Prostate gland (tissue), 2 donors: ENCODE results near the gene RUNX2.

Experiments
- POLR2A ChIP-seq: fragments of 450-650 bp; IDR thresholded peaks from one replicate; pipeline ENCODE4 v1.6.1; 2016; ENCODE audit warnings: antibody characterized with exemption, mild to moderate bottlenecking
- TF ChIP-seq, protein P1 (sequence below), 4 experiments: fragments of 200-600 bp in 2 of 4; fragments of 450-650 bp in 2 of 4; sonication (generic) in 2 of 4; IDR thresholded peaks; 1 replicate in 3 of 4; 2 replicates in 1 of 4; pipeline ENCODE4 v1.5.1; 2016 to 2019; ENCODE audit warnings: antibody characterized with exemption in 4 of 4, mild to moderate bottlenecking in 2 of 4, moderate library complexity in 2 of 4

DNA sequence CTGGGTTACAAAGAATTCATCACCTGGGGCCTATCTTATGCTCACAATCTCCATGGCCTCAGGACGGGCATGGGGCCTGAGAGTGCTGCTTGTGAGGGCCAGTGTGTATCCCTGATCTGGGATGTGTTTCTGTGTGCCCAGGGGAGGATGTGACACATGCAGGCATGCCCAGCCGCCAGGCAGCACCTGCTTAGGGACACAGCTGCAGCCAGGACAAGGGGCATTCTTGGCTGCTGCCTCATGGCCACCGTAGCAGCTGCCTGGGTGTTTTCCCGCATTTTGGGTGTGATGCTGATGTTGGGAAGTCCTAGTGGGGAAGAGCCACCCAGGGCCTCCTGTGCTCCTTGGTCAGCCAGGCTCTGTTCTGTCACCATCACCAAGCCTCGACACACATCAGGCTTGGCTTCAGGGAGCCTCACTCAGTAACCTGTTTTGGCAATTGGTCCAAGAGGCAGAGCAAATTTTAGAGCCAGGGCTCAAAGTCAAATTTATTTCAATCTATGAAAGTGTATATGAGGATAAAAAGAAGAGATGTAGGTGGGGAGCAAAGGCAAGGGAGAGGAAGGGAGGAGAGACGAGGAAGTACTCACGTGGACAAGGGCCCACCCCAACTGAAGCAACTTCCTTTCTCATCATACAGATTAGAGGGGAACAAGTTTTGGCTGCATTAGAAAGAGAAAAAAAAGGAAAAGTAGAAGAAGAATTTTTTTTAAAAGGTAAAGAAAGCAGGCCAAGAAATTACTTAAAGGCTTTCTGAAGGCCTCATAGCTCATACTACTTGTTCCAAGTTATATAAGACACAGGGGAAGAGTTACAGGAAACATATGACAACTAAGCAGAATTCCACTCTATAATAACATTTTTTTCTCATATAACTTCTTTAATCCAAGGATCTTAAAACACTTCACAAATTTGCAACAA lies 319.5 kb downstream of the RUNX2 start:
- TF ChIP-seq, protein P1, sequence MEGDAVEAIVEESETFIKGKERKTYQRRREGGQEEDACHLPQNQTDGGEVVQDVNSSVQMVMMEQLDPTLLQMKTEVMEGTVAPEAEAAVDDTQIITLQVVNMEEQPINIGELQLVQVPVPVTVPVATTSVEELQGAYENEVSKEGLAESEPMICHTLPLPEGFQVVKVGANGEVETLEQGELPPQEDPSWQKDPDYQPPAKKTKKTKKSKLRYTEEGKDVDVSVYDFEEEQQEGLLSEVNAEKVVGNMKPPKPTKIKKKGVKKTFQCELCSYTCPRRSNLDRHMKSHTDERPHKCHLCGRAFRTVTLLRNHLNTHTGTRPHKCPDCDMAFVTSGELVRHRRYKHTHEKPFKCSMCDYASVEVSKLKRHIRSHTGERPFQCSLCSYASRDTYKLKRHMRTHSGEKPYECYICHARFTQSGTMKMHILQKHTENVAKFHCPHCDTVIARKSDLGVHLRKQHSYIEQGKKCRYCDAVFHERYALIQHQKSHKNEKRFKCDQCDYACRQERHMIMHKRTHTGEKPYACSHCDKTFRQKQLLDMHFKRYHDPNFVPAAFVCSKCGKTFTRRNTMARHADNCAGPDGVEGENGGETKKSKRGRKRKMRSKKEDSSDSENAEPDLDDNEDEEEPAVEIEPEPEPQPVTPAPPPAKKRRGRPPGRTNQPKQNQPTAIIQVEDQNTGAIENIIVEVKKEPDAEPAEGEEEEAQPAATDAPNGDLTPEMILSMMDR (IDR thresholded peaks at IDR 0.05) = no peak
- TF ChIP-seq POLR2A = no peak
